Activated T-cell treated with anti-CD3 and anti-CD28 coated beads, Interleukin-2, amount 50 U/mL, for 24 hours (primary cell): ENCODE results near the gene SV2C.
A peak's percentile ranks its signal among the peaks of the same experiment; 100 is the strongest.
"Not testable (repeated sequence)": the region's sequence is repeated elsewhere in the genome, so short reads cannot be mapped to it uniquely, and the experiment has no call there.

Source experiments
- DNase-seq: peaks from one replicate; pipeline ENCODE4 v3.0.0-alpha.2; 2020
- H3K27ac Mint-ChIP-seq: 2 replicates; pipeline ENCODE4 v1.8.0; 2020; ENCODE audit warnings: mild to moderate bottlenecking, mixed read lengths
- H3K27me3 Mint-ChIP-seq: 2 replicates; pipeline ENCODE4 v1.8.0; 2020; ENCODE audit warnings: mixed read lengths
- H3K36me3 Mint-ChIP-seq: 2 replicates; pipeline ENCODE4 v1.8.0; 2020; ENCODE audit warnings: low read depth, mixed read lengths
- H3K4me1 Mint-ChIP-seq: 2 replicates; pipeline ENCODE4 v1.8.0; 2020; ENCODE audit warnings: low read depth, mixed read lengths
- H3K4me3 Mint-ChIP-seq: 2 replicates; pipeline ENCODE4 v1.8.0; 2020; ENCODE audit warnings: mild to moderate bottlenecking, moderate library complexity, mixed read lengths
- H3K9me3 Mint-ChIP-seq: 2 replicates; pipeline ENCODE4 v1.8.0; 2020; ENCODE audit warnings: mixed read lengths

Gene SV2C

GRCh38 chr5:76083555-76084495 is 642 bp downstream of the SV2C start:
- Mint-ChIP-seq H3K27me3 (peaks cover 84% of the 10 kb centered on the region), H3K36me3 (no peaks in the 10 kb centered on the region), H3K4me1 (peaks cover 32% of the 10 kb centered on the region), H3K9me3 (no peaks in the 10 kb centered on the region), H3K4me3 (peak overlapping the region; percentile 71), H3K27ac (peak overlapping the region; percentile 18)
- peak; percentile 47 for DNase-seq

- Mint-ChIP-seq H3K36me3 (no peaks in the 10 kb centered on the region), H3K27me3 (peaks cover 84% of the 10 kb centered on the region), H3K4me1 (peaks cover 32% of the 10 kb centered on the region), H3K4me3 (peak overlapping the region; percentile 71), H3K27ac (no peak overlapping the region), H3K9me3 (no peaks in the 10 kb centered on the region)
- DNase-seq, result no peak
Observed at GRCh38 chr5:76084496-76085242, 1.5 kb downstream of the SV2C start.

GRCh38 chr5:76085243-76085579 is 2.0 kb downstream of the SV2C start:
- H3K27ac Mint-ChIP-seq, result no peak overlapping the region
- no peaks in the 10 kb centered on the region for H3K9me3 Mint-ChIP-seq
- no peaks in the 10 kb centered on the region for H3K36me3 Mint-ChIP-seq
- DNase-seq, result no peak
- H3K27me3 Mint-ChIP-seq, result peaks cover 81% of the 10 kb centered on the region
- peaks cover 32% of the 10 kb centered on the region for H3K4me1 Mint-ChIP-seq
- H3K4me3 Mint-ChIP-seq, result peak overlapping the region; percentile 51

- DNase-seq, result no peak
- Mint-ChIP-seq H3K4me1 (peaks cover 32% of the 10 kb centered on the region), H3K36me3 (no peaks in the 10 kb centered on the region), H3K27ac (no peak overlapping the region), H3K9me3 (no peaks in the 10 kb centered on the region), H3K4me3 (no peak overlapping the region), H3K27me3 (peaks cover 74% of the 10 kb centered on the region)
Observed at GRCh38 chr5:76086095-76086494, 2.9 kb downstream of the SV2C start.

GRCh38 chr5:76089156-76089555 is 6.0 kb downstream of the SV2C start:
- not testable (repeated sequence) for H3K27ac Mint-ChIP-seq, DNase-seq, H3K9me3 Mint-ChIP-seq, H3K4me3 Mint-ChIP-seq, H3K36me3 Mint-ChIP-seq
- peaks cover 53% of the 10 kb centered on the region for H3K27me3 Mint-ChIP-seq
- H3K4me1 Mint-ChIP-seq, result peaks cover 10% of the 10 kb centered on the region

GRCh38 chr5:76091351-76091750 is 8.2 kb downstream of the SV2C start:
- H3K27me3 Mint-ChIP-seq, result peaks cover 39% of the 10 kb centered on the region

GRCh38 chr5:76099286-76099702 is 16.1 kb downstream of the SV2C start:
- Mint-ChIP-seq H3K9me3 (no peaks in the 10 kb centered on the region), H3K4me3 (no peak overlapping the region), H3K36me3 (no peaks in the 10 kb centered on the region), H3K27ac (no peak overlapping the region), H3K4me1 (peaks cover 9% of the 10 kb centered on the region), H3K27me3 (peaks cover 23% of the 10 kb centered on the region)
- DNase-seq, result no peak

More at GRCh38 chr5:76091351-76091750, 8.2 kb downstream of the SV2C start:
- DNase-seq, result no peak
- Mint-ChIP-seq H3K4me1 (no peaks in the 10 kb centered on the region), H3K36me3 (no peaks in the 10 kb centered on the region), H3K27ac (no peak overlapping the region), H3K4me3 (no peak overlapping the region), H3K9me3 (no peaks in the 10 kb centered on the region)

- H3K4me1 Mint-ChIP-seq, result peaks cover 9% of the 10 kb centered on the region
- no peak for DNase-seq
- H3K4me3 Mint-ChIP-seq, result no peak overlapping the region
- peaks cover 22% of the 10 kb centered on the region for H3K27me3 Mint-ChIP-seq
- no peaks in the 10 kb centered on the region for H3K36me3 Mint-ChIP-seq
- no peaks in the 10 kb centered on the region for H3K9me3 Mint-ChIP-seq
- no peak overlapping the region for H3K27ac Mint-ChIP-seq
Observed at GRCh38 chr5:76099756-76100155, 16.6 kb downstream of the SV2C start.

GRCh38 chr5:76104027-76104426 is 20.8 kb downstream of the SV2C start:
- H3K4me3 Mint-ChIP-seq, result no peak overlapping the region
- no peak overlapping the region for H3K27ac Mint-ChIP-seq
- H3K9me3 Mint-ChIP-seq, result no peaks in the 10 kb centered on the region
- peaks cover 8% of the 10 kb centered on the region for H3K4me1 Mint-ChIP-seq
- peaks cover 45% of the 10 kb centered on the region for H3K27me3 Mint-ChIP-seq
- DNase-seq, result peak; percentile 32
- H3K36me3 Mint-ChIP-seq, result no peaks in the 10 kb centered on the region

- Mint-ChIP-seq H3K36me3 (no peaks in the 10 kb centered on the region), H3K27ac (no peak overlapping the region), H3K4me3 (no peak overlapping the region), H3K4me1 (no peaks in the 10 kb centered on the region), H3K9me3 (no peaks in the 10 kb centered on the region), H3K27me3 (peaks cover 50% of the 10 kb centered on the region)
- no peak for DNase-seq
Observed at GRCh38 chr5:76106149-76106548, 23.0 kb downstream of the SV2C start.

- H3K9me3 Mint-ChIP-seq, result no peaks in the 10 kb centered on the region
- H3K36me3 Mint-ChIP-seq, result no peaks in the 10 kb centered on the region
Observed at GRCh38 chr5:76111477-76112174, 28.4 kb downstream of the SV2C start.

GRCh38 chr5:76113103-76113502 is 29.9 kb downstream of the SV2C start:
- no peak overlapping the region for H3K4me3 Mint-ChIP-seq
- no peak for DNase-seq
- peaks cover 47% of the 10 kb centered on the region for H3K27me3 Mint-ChIP-seq
- H3K27ac Mint-ChIP-seq, result no peak overlapping the region
- H3K36me3 Mint-ChIP-seq, result no peaks in the 10 kb centered on the region
- no peaks in the 10 kb centered on the region for H3K9me3 Mint-ChIP-seq
- no peaks in the 10 kb centered on the region for H3K4me1 Mint-ChIP-seq

More at GRCh38 chr5:76111477-76112174, 28.4 kb downstream of the SV2C start:
- no peak for DNase-seq
- no peak overlapping the region for H3K4me3 Mint-ChIP-seq
- H3K27me3 Mint-ChIP-seq, result peaks cover 46% of the 10 kb centered on the region
- no peak overlapping the region for H3K27ac Mint-ChIP-seq
- no peaks in the 10 kb centered on the region for H3K4me1 Mint-ChIP-seq

- DNase-seq, result no peak
- no peak overlapping the region for H3K4me3 Mint-ChIP-seq
- H3K27ac Mint-ChIP-seq, result no peak overlapping the region
- H3K4me1 Mint-ChIP-seq, result no peaks in the 10 kb centered on the region
- no peaks in the 10 kb centered on the region for H3K9me3 Mint-ChIP-seq
- H3K27me3 Mint-ChIP-seq, result peaks cover 43% of the 10 kb centered on the region
- H3K36me3 Mint-ChIP-seq, result no peaks in the 10 kb centered on the region
Observed at GRCh38 chr5:76114179-76114851, 31.1 kb downstream of the SV2C start.

- no peaks in the 10 kb centered on the region for H3K9me3 Mint-ChIP-seq
- DNase-seq, result no peak
- H3K27me3 Mint-ChIP-seq, result peaks cover 32% of the 10 kb centered on the region
- no peaks in the 10 kb centered on the region for H3K4me1 Mint-ChIP-seq
- no peak overlapping the region for H3K27ac Mint-ChIP-seq
- H3K36me3 Mint-ChIP-seq, result no peaks in the 10 kb centered on the region
- no peak overlapping the region for H3K4me3 Mint-ChIP-seq
Observed at GRCh38 chr5:76125346-76125745, 42.2 kb downstream of the SV2C start.
